A673 (cell line): Measurements from ENCODE around the gene ANKRD12. TPM values are rescaled to one million over a fixed set of nuclear protein-coding genes. Genes with fewer than 3 reads are reported as not detected.
A peak's percentile ranks its signal among the peaks of the same experiment; 100 is the strongest.

ENCODE experiments used
- BruUV-seq: library from RNA; stranded (reverse); fragments of 400-500 nt; replicated peaks from 2 replicates; lab custom pipeline; 2021; lab: Mats Ljungman, UMichigan
- CTCF ChIA-PET: fragments of 300-600 bp; sonication (Branson Sonifier 250); formaldehyde crosslinking; loops from one replicate; lab custom pipeline; 2022; ENCODE audit warnings: antibody characterized with exemption; lab: Charles Lee
- POLR2A ChIA-PET: fragments of 300-600 bp; sonication (Branson Sonifier 250); formaldehyde crosslinking; loops from one replicate; lab custom pipeline; 2022; ENCODE audit warnings: antibody characterized with exemption; ENCODE audit not compliant: low non-redundant PET; lab: Charles Lee
- DNase-seq: peaks from one replicate; pipeline ENCODE4 v3.0.0-alpha.2; 2015; ENCODE audit warnings: low spot score
- H3K27ac ChIP-seq: fragments of 200-600 bp; sonication (generic); 2 replicates; pipeline ENCODE4 v1.5.1; 2016; ENCODE audit warnings: mixed run types, low read depth, mild to moderate bottlenecking, mixed read lengths, antibody characterized with exemption, low read length; ENCODE audit not compliant: poor library complexity, severe bottlenecking
- H3K27me3 ChIP-seq: fragments of 200-600 bp; sonication (generic); replicated peaks from 2 replicates; pipeline ENCODE4 v1.6.1; 2017; ENCODE audit warnings: mixed run types, low read depth, mild to moderate bottlenecking, mixed read lengths, antibody characterized with exemption, low read length; ENCODE audit not compliant: insufficient read depth, poor library complexity
- H3K36me3 ChIP-seq: fragments of 200-600 bp; sonication (generic); 2 replicates; pipeline ENCODE4 v1.6.1; 2016; ENCODE audit warnings: mixed run types, mild to moderate bottlenecking, mixed read lengths, antibody characterized with exemption, low read length; ENCODE audit not compliant: insufficient read depth, poor library complexity, severe bottlenecking
- H3K4me1 ChIP-seq: fragments of 200-600 bp; sonication (generic); 2 replicates; pipeline ENCODE4 v1.6.1; 2017; ENCODE audit warnings: mixed run types, mild to moderate bottlenecking, mixed read lengths, antibody characterized with exemption, low read length; ENCODE audit not compliant: insufficient read depth, poor library complexity, severe bottlenecking
- H3K4me3 ChIP-seq: fragments of 200-600 bp; sonication (generic); 2 replicates; pipeline ENCODE4 v1.5.1; 2016; ENCODE audit warnings: low read depth, mixed run types, mild to moderate bottlenecking, mixed read lengths, low read length; ENCODE audit not compliant: poor library complexity, severe bottlenecking
- H3K9me3 ChIP-seq: fragments of 200-600 bp; sonication (generic); 2 replicates; pipeline ENCODE4 v1.6.1; 2016; ENCODE audit warnings: mixed run types, low read depth, mild to moderate bottlenecking, mixed read lengths, antibody characterized with exemption, low read length; ENCODE audit not compliant: poor library complexity, severe bottlenecking
- CTCF ChIP-seq: fragments of 300-800, 200-600 bp; sonication (generic); conservative IDR thresholded peaks from 2 replicates; pipeline ENCODE4 v1.5.1; 2017; ENCODE audit warnings: low read depth, mild to moderate bottlenecking, antibody characterized with exemption, low read length, moderate library complexity, mixed read lengths
- EZH2 ChIP-seq: fragments of 200-600 bp; sonication (generic); IDR thresholded peaks from 2 replicates; pipeline ENCODE4 v1.6.1; 2017; ENCODE audit warnings: borderline replicate concordance, low read depth, mild to moderate bottlenecking, mixed read lengths, antibody characterized with exemption, low read length; ENCODE audit not compliant: poor library complexity, severe bottlenecking
- intact Hi-C: fragments of 100-400 bp; cut with micrococcal nuclease; formaldehyde crosslinking; loops from one replicate; pipeline ENCODE4 v1.10.0; 2022; ENCODE audit not compliant: unreplicated experiment
- total RNA-seq: library from RNA; stranded (reverse); gene quantifications from 2 replicates; pipeline ENCODE4 v1.2.3, GENCODE V29; 2021

Gene ANKRD12
- total RNA-seq, 1 experiment from 2014 or later, result 24.2 TPM

- Histone ChIP-seq H3K36me3 (no peaks in the 10 kb centered on the region), H3K27ac (no peak overlapping the region), H3K27me3 (no peaks in the 10 kb centered on the region), H3K4me3 (no peak overlapping the region), H3K9me3 (no peaks in the 10 kb centered on the region), H3K4me1 (peaks cover 24% of the 10 kb centered on the region)
- ChIA-PET CTCF (interaction anchor here (0.6 kb wide), 1 partner anchor 32 kb away, joined by 3 read pairs; no protein-coding TSS in a partner anchor), POLR2A (interaction anchor here (0.6 to 0.9 kb wide), 2 partner anchors 18 to 21 kb away, joined by 3 to 4 read pairs; no protein-coding TSS in a partner anchor)
- intact Hi-C loops, result no loop called here
- TF ChIP-seq EZH2 (no peak), CTCF (no peak)
- BruUV-seq, result no TSS peak
- peak; percentile 66 for DNase-seq
Measured at GRCh38 chr18:9221661-9222060, 85.1 kb downstream of the ANKRD12 start.

- Histone ChIP-seq H3K27me3 (no peaks in the 10 kb centered on the region), H3K9me3 (no peaks in the 10 kb centered on the region), H3K4me3 (no peak overlapping the region), H3K36me3 (no peaks in the 10 kb centered on the region), H3K27ac (no peak overlapping the region), H3K4me1 (peaks cover 24% of the 10 kb centered on the region)
- TF ChIP-seq CTCF (no peak), EZH2 (no peak)
- POLR2A ChIA-PET, result no interaction called here
- CTCF ChIA-PET, result no interaction called here
- BruUV-seq, result no TSS peak
- DNase-seq, result no peak
- intact Hi-C loops, result no loop called here
Measured at GRCh38 chr18:9223356-9223755, 86.8 kb downstream of the ANKRD12 start.

- intact Hi-C loops, result no loop called here
- no TSS peak for BruUV-seq
- POLR2A ChIA-PET, result no interaction called here
Measured at GRCh38 chr18:9226463-9226862, 89.9 kb downstream of the ANKRD12 start.

More at GRCh38 chr18:9226463-9226862, 89.9 kb downstream of the ANKRD12 start:
- no peaks in the 10 kb centered on the region for H3K27me3 ChIP-seq
- H3K27ac ChIP-seq, result no peak overlapping the region
- TF ChIP-seq CTCF, result no peak
- no peak for TF ChIP-seq EZH2
- no peaks in the 10 kb centered on the region for H3K9me3 ChIP-seq
- CTCF ChIA-PET, result no interaction called here
- no peaks in the 10 kb centered on the region for H3K36me3 ChIP-seq
- no peak overlapping the region for H3K4me3 ChIP-seq
- H3K4me1 ChIP-seq, result peaks cover 21% of the 10 kb centered on the region
- DNase-seq, result no peak
